SK-N-SH (cell line): Measurements from ENCODE around the gene FAM114A1. TPM values are rescaled to one million over a fixed set of nuclear protein-coding genes. Genes with fewer than 3 reads are reported as not detected.

Experiments
- CTCF ChIA-PET: fragments of 300-600, 350-600 bp; formaldehyde crosslinking; extraction: SDS; loops from one replicate; lab custom pipeline; 2021; lab: Yijun Ruan, JAX
- POLR2A ChIA-PET: fragments of 350-600 bp; sonication (Branson Sonifier 250); formaldehyde crosslinking; extraction: SDS; loops from one replicate; lab custom pipeline; 2020; ENCODE audit warnings: antibody characterized with exemption, inconsistent platforms; lab: Yijun Ruan, JAX
- DNase-seq: peaks from one replicate; pipeline ENCODE4 v3.0.0; 2012
- H2AFZ ChIP-seq: fragments of 200-600 bp; sonication (generic); 2 replicates; pipeline ENCODE4 v1.8.1; 2016; ENCODE audit warnings: antibody characterized with exemption, mild to moderate bottlenecking, low read depth
- H3F3A ChIP-seq: fragments of 200-600 bp; sonication (generic); replicated peaks from 2 replicates; pipeline ENCODE3; 2016; ENCODE audit warnings: antibody characterized with exemption, mild to moderate bottlenecking; ENCODE audit not compliant: insufficient read depth
- H3K27ac ChIP-seq, 2 experiments: fragments of 200-500 bp in 1 of 2; fragments of 200-600 bp in 1 of 2; sonication (Bioruptor generic) in 1 of 2; sonication (generic), shearing (Covaris generic) in 1 of 2; 2 replicates each; pipeline versions ENCODE4 v1.5.1 to v1.6.1; 2014 to 2016; ENCODE audit warnings: low read depth in 2 of 2, inconsistent platforms in 1 of 2, low read length in 1 of 2, mild to moderate bottlenecking in 1 of 2, mixed read lengths in 1 of 2
- H3K27me3 ChIP-seq: fragments of 200-600 bp; sonication (generic), shearing (Covaris generic); 2 replicates; pipeline ENCODE4 v1.6.1; 2016; ENCODE audit warnings: mixed run types; ENCODE audit not compliant: insufficient read depth
- H3K36me3 ChIP-seq, 2 experiments: fragments of 200-500 bp in 1 of 2; fragments of 200-600 bp in 1 of 2; sonication (Bioruptor generic) in 1 of 2; sonication (generic) in 1 of 2; replicated peaks in 1 of 2; 2 replicates each; pipeline versions ENCODE3 to v1.5.1; 2014 to 2016; ENCODE audit warnings: low read length in 1 of 2, mild to moderate bottlenecking in 1 of 2; ENCODE audit not compliant: insufficient read depth in 2 of 2, control insufficient read depth in 1 of 2
- H3K4me1 ChIP-seq, 2 experiments: fragments of 200-500 bp in 1 of 2; fragments of 200-600 bp in 1 of 2; sonication (Bioruptor generic) in 1 of 2; sonication (generic), shearing (Covaris generic) in 1 of 2; 2 replicates each; pipeline versions ENCODE4 v1.5.1 to v1.6.1; 2014 to 2016; ENCODE audit warnings: low read depth in 1 of 2, low read length in 1 of 2, mixed run types in 1 of 2; ENCODE audit not compliant: insufficient read depth in 2 of 2, control insufficient read depth in 1 of 2
- H3K4me2 ChIP-seq: fragments of 200-600 bp; sonication (generic), shearing (Covaris generic); 2 replicates; pipeline ENCODE4 v1.6.1; 2017; ENCODE audit warnings: mixed run types
- H3K4me3 ChIP-seq, 2 experiments: fragments of 200-500 bp in 1 of 2; fragments of 200-600 bp in 1 of 2; sonication (Bioruptor generic) in 1 of 2; sonication (generic), shearing (Covaris generic) in 1 of 2; 2 replicates each; pipeline versions ENCODE4 v1.5.1 to v1.8.1; 2014 to 2016; ENCODE audit warnings: low read depth in 2 of 2, inconsistent platforms in 1 of 2, low read length in 1 of 2, mild to moderate bottlenecking in 1 of 2, mixed read lengths in 1 of 2, moderate library complexity in 1 of 2
- H3K79me2 ChIP-seq: fragments of 200-600 bp; sonication (generic); 2 replicates; pipeline ENCODE4 v1.8.1; 2017; ENCODE audit warnings: mild to moderate bottlenecking; ENCODE audit not compliant: insufficient read depth
- H3K9ac ChIP-seq: fragments of 200-600 bp; sonication (generic); 2 replicates; pipeline ENCODE4 v1.6.1; 2017; ENCODE audit warnings: mixed run types
- H3K9me2 ChIP-seq: fragments of 200-600 bp; sonication (generic); 2 replicates; pipeline ENCODE4 v1.6.1; 2017; ENCODE audit warnings: mixed run types
- H3K9me3 ChIP-seq: fragments of 200-600 bp; sonication (generic); 2 replicates; pipeline ENCODE4 v1.6.1; 2017; ENCODE audit warnings: mixed run types, mild to moderate bottlenecking, moderate library complexity
- H4K20me1 ChIP-seq: fragments of 200-600 bp; sonication (generic); 2 replicates; pipeline ENCODE4 v1.6.1; 2017; ENCODE audit warnings: mild to moderate bottlenecking, mixed run types; ENCODE audit not compliant: insufficient read depth
- ELF1 ChIP-seq: IDR thresholded peaks from 2 replicates; pipeline ENCODE4 v1.4.0; 2012
- FOXJ3 ChIP-seq: sonication (generic); formaldehyde crosslinking; IDR thresholded peaks from 2 replicates; pipeline ENCODE4 v1.5.1; 2020; ENCODE audit warnings: mild to moderate bottlenecking, missing genetic modification reagents
- FOXM1 ChIP-seq: IDR thresholded peaks from 2 replicates; pipeline ENCODE4 v1.4.0; 2012; ENCODE audit warnings: low read depth, mild to moderate bottlenecking
- GABPA ChIP-seq: IDR thresholded peaks from 2 replicates; pipeline ENCODE4 v1.4.0; 2012; ENCODE audit warnings: low read depth, mild to moderate bottlenecking
- MEF2A ChIP-seq: IDR thresholded peaks from 2 replicates; pipeline ENCODE4 v1.4.0; 2012; ENCODE audit warnings: low read depth, borderline replicate concordance
- MXI1 ChIP-seq: IDR thresholded peaks from 2 replicates; pipeline ENCODE4 v1.6.1; 2012; ENCODE audit warnings: mild to moderate bottlenecking, low read depth, low read length, improper control_type of control experiment
- NFIC ChIP-seq: IDR thresholded peaks from 2 replicates; pipeline ENCODE4 v1.4.0; 2012; ENCODE audit warnings: borderline replicate concordance
- POLR2AphosphoS5 ChIP-seq: IDR thresholded peaks from 2 replicates; pipeline ENCODE4 v1.6.1; 2012; ENCODE audit warnings: low read depth, low read length
- RAD21 ChIP-seq: IDR thresholded peaks from 2 replicates; pipeline ENCODE4 v1.6.1; 2012; ENCODE audit warnings: mild to moderate bottlenecking, low read length
- RXRA ChIP-seq: IDR thresholded peaks from 2 replicates; pipeline ENCODE4 v1.4.0; 2012; ENCODE audit warnings: low read depth, mild to moderate bottlenecking, borderline replicate concordance
- SMC3 ChIP-seq: IDR thresholded peaks from 2 replicates; pipeline ENCODE4 v1.6.1; 2012; ENCODE audit warnings: low read depth, low read length, improper control_type of control experiment
- TAF1 ChIP-seq: IDR thresholded peaks from 2 replicates; pipeline ENCODE4 v1.6.1; 2012; ENCODE audit warnings: low read depth, mild to moderate bottlenecking, low read length, moderate library complexity, borderline replicate concordance
- TCF12 ChIP-seq: IDR thresholded peaks from 2 replicates; pipeline ENCODE4 v1.4.0; 2012
- YY1 ChIP-seq: IDR thresholded peaks from 2 replicates; pipeline ENCODE4 v1.4.0; 2012; ENCODE audit warnings: low read depth, mild to moderate bottlenecking
- polyA plus RNA-seq, 3 experiments: library from polyadenylated mRNA; depleted of rRNA; stranded (reverse); fragments of >200 nt; gene quantifications; 2 replicates each; pipeline ENCODE4 v1.2.3, GENCODE V29; 2012
- TF ChIP-seq, protein P1 (sequence below): IDR thresholded peaks from 2 replicates; pipeline ENCODE4 v1.4.0; 2012; ENCODE audit warnings: low read depth
- TF ChIP-seq, protein P2 (sequence below): IDR thresholded peaks from 2 replicates; pipeline ENCODE4 v1.4.0; 2012; ENCODE audit warnings: low read depth, borderline replicate concordance
- TF ChIP-seq, protein P3 (sequence below): IDR thresholded peaks from 2 replicates; pipeline ENCODE4 v1.6.1; 2012; ENCODE audit warnings: mild to moderate bottlenecking, low read depth, low read length, moderate library complexity
- TF ChIP-seq, protein P4 (sequence below): fragments of 150-350 bp; IDR thresholded peaks from 2 replicates; pipeline ENCODE4 v1.6.1; 2016; ENCODE audit warnings: mild to moderate bottlenecking, low read depth, low read length
- TF ChIP-seq, protein P5 (sequence below): fragments of 200-600 bp; sonication (generic); IDR thresholded peaks from 2 replicates; pipeline ENCODE4 v1.6.1; 2017; ENCODE audit warnings: antibody characterized with exemption, mild to moderate bottlenecking, moderate library complexity

FAM114A1 gene
- polyA plus RNA-seq, 1 of the 3 experiments (the other 2 are of a cell fraction) = 54.2 TPM

DNA sequence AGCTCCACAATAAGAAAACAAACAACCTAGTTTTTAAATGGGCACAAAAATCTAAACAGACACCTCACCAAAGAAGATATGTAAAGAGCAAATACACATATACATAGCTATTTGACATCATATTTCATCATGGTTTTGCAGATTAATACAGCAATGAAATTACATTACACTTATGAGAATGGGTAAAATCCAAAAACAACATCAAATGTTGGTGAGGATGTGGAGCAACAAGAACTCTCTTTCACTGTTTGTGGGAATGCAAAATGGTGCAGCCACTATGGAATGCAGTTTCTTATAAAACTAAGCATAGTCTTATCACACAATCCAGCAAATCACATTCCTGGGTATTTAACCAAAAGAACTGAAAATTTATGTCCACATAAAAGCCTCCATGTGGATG lies 36.0 kb upstream of the FAM114A1 start:
- POLR2A ChIA-PET = interaction anchor here (0.5 kb wide), 1 partner anchor 619 kb away, joined by 3 read pairs; no protein-coding TSS in a partner anchor
- Histone ChIP-seq H3F3A (no peaks in the 10 kb centered on the region), H3K9me2 (no peaks in the 10 kb centered on the region), H4K20me1 (no peaks in the 10 kb centered on the region), H3K4me3 (no peak overlapping the region), H3K27ac (no peak overlapping the region), H3K9me3 (peaks cover 22% of the 10 kb centered on the region), H3K4me2 (no peak overlapping the region), H3K9ac (no peak overlapping the region), H3K79me2 (no peaks in the 10 kb centered on the region), H3K36me3 (no peaks in the 10 kb centered on the region), H3K27me3 (no peaks in the 10 kb centered on the region), H2AFZ (no peak overlapping the region), H3K4me1 (no peaks in the 10 kb centered on the region)
- TF ChIP-seq RXRA (no peak), NFIC (no peak), GABPA (no peak), YY1 (no peak), TAF1 (no peak), POLR2AphosphoS5 (no peak), TCF12 (no peak), FOXJ3 (CRISPR knock-in tag) (no peak), RAD21 (no peak), SMC3 (no peak), MXI1 (no peak), MEF2A (no peak), ELF1 (no peak), FOXM1 (no peak)
- TF ChIP-seq, protein P1, sequence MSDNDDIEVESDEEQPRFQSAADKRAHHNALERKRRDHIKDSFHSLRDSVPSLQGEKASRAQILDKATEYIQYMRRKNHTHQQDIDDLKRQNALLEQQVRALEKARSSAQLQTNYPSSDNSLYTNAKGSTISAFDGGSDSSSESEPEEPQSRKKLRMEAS = no peak
- TF ChIP-seq, protein P2, sequence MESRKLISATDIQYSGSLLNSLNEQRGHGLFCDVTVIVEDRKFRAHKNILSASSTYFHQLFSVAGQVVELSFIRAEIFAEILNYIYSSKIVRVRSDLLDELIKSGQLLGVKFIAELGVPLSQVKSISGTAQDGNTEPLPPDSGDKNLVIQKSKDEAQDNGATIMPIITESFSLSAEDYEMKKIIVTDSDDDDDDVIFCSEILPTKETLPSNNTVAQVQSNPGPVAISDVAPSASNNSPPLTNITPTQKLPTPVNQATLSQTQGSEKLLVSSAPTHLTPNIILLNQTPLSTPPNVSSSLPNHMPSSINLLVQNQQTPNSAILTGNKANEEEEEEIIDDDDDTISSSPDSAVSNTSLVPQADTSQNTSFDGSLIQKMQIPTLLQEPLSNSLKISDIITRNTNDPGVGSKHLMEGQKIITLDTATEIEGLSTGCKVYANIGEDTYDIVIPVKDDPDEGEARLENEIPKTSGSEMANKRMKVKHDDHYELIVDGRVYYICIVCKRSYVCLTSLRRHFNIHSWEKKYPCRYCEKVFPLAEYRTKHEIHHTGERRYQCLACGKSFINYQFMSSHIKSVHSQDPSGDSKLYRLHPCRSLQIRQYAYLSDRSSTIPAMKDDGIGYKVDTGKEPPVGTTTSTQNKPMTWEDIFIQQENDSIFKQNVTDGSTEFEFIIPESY = no peak
- TF ChIP-seq, protein P3, sequence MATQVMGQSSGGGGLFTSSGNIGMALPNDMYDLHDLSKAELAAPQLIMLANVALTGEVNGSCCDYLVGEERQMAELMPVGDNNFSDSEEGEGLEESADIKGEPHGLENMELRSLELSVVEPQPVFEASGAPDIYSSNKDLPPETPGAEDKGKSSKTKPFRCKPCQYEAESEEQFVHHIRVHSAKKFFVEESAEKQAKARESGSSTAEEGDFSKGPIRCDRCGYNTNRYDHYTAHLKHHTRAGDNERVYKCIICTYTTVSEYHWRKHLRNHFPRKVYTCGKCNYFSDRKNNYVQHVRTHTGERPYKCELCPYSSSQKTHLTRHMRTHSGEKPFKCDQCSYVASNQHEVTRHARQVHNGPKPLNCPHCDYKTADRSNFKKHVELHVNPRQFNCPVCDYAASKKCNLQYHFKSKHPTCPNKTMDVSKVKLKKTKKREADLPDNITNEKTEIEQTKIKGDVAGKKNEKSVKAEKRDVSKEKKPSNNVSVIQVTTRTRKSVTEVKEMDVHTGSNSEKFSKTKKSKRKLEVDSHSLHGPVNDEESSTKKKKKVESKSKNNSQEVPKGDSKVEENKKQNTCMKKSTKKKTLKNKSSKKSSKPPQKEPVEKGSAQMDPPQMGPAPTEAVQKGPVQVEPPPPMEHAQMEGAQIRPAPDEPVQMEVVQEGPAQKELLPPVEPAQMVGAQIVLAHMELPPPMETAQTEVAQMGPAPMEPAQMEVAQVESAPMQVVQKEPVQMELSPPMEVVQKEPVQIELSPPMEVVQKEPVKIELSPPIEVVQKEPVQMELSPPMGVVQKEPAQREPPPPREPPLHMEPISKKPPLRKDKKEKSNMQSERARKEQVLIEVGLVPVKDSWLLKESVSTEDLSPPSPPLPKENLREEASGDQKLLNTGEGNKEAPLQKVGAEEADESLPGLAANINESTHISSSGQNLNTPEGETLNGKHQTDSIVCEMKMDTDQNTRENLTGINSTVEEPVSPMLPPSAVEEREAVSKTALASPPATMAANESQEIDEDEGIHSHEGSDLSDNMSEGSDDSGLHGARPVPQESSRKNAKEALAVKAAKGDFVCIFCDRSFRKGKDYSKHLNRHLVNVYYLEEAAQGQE = no peak
- TF ChIP-seq, protein P4, sequence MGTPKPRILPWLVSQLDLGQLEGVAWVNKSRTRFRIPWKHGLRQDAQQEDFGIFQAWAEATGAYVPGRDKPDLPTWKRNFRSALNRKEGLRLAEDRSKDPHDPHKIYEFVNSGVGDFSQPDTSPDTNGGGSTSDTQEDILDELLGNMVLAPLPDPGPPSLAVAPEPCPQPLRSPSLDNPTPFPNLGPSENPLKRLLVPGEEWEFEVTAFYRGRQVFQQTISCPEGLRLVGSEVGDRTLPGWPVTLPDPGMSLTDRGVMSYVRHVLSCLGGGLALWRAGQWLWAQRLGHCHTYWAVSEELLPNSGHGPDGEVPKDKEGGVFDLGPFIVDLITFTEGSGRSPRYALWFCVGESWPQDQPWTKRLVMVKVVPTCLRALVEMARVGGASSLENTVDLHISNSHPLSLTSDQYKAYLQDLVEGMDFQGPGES = no peak
- TF ChIP-seq, protein P5, sequence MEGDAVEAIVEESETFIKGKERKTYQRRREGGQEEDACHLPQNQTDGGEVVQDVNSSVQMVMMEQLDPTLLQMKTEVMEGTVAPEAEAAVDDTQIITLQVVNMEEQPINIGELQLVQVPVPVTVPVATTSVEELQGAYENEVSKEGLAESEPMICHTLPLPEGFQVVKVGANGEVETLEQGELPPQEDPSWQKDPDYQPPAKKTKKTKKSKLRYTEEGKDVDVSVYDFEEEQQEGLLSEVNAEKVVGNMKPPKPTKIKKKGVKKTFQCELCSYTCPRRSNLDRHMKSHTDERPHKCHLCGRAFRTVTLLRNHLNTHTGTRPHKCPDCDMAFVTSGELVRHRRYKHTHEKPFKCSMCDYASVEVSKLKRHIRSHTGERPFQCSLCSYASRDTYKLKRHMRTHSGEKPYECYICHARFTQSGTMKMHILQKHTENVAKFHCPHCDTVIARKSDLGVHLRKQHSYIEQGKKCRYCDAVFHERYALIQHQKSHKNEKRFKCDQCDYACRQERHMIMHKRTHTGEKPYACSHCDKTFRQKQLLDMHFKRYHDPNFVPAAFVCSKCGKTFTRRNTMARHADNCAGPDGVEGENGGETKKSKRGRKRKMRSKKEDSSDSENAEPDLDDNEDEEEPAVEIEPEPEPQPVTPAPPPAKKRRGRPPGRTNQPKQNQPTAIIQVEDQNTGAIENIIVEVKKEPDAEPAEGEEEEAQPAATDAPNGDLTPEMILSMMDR = no peak
- DNase-seq = no peak
- CTCF ChIA-PET = interaction anchor here (0.6 to 1.8 kb wide), 5 partner anchors 10 to 102 kb away, joined by 3 to 6 read pairs (median 3); no protein-coding TSS in a partner anchor
